GM18511 (cell line): ENCODE measurements around the gene WFDC5.
"Not testable (repeated sequence)": the region's sequence is repeated elsewhere in the genome, so short reads cannot be mapped to it uniquely, and the experiment has no call there.

Source experiments
- ATAC-seq: cut with Tn5 transposase; IDR thresholded peaks from one replicate; pipeline ENCODE4 v1.9.1; 2021; ENCODE audit warnings: mild to moderate bottlenecking, moderate library complexity; ENCODE audit not compliant: unreplicated experiment

The WFDC5 gene

GRCh38 chr20:45090481-45090880 is 24.5 kb downstream of the WFDC5 start:
- no peak for ATAC-seq

GRCh38 chr20:45088247-45088646 is 26.7 kb downstream of the WFDC5 start:
- ATAC-seq = no peak

GRCh38 chr20:45087814-45088213 is 27.2 kb downstream of the WFDC5 start:
- no peak for ATAC-seq

DNA sequence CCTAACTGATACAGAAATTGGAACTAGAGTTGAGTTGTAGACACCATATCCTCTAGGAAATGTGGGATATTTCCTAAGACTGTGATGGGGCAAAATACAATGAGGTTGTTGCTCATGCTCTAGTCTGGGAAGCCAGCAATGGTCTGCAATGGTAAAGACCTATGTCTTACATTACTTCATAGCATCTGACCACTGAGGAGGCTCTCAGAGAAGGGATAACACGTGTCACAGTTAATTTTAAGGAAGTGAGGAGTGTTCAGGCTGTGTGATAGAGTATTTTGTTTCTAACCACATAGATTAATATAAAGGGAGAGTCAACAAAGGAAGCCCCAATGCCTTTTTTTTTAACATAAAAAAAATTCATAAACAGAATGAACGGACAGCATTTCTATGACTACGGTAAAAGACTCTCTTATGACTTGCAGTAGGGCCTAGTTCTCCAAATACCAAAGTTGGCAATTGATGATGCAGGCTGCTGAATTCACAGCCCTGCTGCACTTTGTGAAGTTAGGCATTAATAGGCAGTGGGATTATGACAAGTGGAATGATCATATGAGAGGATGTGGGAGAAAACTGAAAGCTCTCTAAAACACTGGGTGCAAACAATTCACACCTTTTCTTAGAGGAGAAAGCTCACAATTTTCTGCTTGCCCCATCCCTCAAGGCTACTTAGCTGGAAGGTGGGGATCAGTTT is 27.7 kb downstream of the WFDC5 start:
- no peak for ATAC-seq

DNA sequence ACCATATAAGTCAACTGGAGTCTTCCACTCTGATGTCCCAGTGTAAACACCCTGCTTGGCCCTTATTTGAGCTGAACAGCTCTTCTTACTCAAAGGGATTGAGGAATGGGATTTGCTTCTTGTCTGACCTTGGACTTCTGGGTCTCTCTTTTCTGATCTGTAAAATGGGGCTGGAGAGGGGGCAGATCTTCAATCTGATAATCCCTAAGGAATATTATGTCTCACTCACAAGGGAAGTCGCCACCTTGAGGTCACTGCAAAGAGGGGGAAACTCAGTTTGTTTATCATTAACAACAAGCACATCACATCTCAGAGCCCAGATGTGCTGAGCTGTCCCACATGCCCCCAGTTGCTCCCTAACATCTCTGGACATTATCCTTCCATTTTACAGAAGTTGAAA is 29.1 kb downstream of the WFDC5 start:
- no peak for ATAC-seq

- ATAC-seq = no peak
Observed at GRCh38 chr20:45085289-45085688, 29.7 kb downstream of the WFDC5 start.

- no peak for ATAC-seq
Observed at GRCh38 chr20:45083127-45083526, 31.8 kb downstream of the WFDC5 start.

DNA sequence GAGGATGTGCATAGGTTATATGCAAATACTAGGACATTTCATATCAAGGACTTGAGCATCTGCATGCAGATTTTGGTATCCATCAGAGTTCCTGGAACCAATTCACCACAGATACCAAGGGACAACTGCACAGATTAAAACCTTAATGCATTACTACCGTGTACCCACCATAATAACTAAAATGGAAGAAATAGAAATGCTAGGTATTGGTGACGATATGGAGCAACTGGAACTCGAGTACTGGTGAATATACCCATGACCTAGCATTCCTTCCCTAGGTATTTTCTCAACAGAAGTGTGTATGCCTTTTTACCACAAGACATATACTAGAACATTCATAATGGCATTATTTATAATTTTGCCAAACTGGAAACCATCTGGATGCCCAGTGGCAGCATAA is 32.5 kb downstream of the WFDC5 start:
- ATAC-seq = no peak

DNA sequence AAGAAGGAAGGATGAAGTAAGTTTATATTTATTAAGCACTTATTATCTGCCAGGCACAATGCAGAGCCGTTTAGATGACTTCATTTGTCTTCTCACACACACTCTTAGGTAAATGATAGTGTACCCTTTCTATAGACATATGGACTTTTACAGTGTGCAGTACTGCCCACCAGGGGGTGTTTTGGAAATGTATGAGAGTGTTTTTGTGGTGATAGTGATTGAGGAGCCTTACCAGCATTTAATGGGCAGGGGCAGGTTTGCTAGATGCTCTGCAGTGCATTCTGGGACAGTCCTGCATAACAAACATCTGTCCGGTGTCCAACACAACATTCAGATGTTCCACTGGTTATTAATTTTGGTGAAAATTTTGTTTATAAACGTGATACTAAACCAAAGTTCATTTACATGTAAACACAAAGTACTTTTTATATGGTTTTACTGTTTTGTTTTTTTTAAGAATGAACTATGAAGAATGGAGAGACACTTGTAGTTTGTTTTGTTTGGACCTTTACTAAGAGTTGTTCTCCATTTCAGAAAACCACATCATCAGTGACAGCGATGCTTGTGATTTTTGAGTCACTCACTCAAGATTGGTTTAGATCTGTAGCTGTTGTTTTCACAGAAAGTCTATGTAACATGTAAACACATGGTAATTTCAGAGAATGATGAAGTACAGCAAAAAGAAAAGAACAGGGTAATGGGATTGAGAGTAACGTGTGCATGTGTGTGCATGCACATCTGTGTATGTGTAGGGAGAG is 33.9 kb downstream of the WFDC5 start:
- no peak for ATAC-seq

- no peak for ATAC-seq
Observed at GRCh38 chr20:45077559-45077958, 37.4 kb downstream of the WFDC5 start.

- no peak for ATAC-seq
Observed at GRCh38 chr20:45073221-45073620, 41.8 kb downstream of the WFDC5 start.

DNA sequence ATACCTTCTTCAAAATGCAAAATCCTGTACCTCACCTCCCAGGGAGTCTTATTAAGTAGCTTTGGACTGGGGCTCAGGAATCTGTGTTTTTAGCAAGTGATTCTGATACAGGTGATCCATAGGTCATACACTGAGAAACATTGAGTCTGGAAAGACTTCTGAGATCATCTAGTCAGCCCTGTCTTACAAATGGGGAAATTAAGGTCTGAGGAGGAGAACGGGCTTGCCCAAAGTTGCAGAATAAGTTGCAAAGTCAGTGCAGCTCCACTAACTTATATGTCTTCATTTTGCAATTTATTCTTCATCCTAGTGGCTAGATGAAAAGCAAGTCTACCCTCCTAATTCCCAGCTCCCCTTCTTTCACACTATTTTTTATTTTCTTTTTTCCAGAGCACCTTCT is 42.9 kb downstream of the WFDC5 start:
- no peak for ATAC-seq

DNA sequence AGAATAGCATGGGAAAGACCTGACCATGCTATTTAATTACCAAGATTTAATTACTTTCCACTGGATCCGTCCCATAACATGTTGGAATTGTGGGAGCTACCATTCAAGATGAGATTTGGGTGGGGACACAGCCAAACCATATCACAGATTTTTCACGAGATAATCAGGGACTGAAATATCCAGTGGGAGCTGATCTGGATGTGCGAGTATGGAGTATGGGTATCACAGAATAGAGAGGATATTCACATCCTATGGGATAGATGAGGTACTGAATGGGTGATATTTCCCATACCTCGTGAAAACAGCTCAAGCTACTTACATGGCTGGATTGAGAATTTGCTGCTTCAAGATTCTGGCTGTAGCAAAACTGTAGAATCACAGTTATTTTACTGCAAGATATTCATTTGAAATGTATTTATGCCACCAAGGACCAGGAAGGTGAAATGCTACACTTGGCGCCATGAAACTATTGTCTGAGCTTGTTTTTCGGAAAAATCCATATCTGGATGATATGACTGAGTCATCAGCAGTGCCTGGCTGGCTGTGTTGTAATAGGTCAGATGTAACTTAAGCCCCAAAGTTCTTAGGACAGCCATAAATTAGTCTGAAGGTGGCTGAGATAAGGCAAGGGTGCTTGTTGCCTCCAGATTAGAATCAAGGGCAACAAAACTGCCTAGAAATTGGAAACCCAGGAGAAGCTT is 43.9 kb downstream of the WFDC5 start:
- ATAC-seq = no peak

- ATAC-seq = no peak
Observed at GRCh38 chr20:45069261-45069660, 45.7 kb downstream of the WFDC5 start.

- ATAC-seq = no peak
Observed at GRCh38 chr20:45067558-45067957, 47.4 kb downstream of the WFDC5 start.

GRCh38 chr20:45067087-45067486 is 47.9 kb downstream of the WFDC5 start:
- no peak for ATAC-seq

GRCh38 chr20:45066372-45066771 is 48.6 kb downstream of the WFDC5 start:
- ATAC-seq = no peak

GRCh38 chr20:45064812-45065211 is 50.2 kb downstream of the WFDC5 start:
- no peak for ATAC-seq

DNA sequence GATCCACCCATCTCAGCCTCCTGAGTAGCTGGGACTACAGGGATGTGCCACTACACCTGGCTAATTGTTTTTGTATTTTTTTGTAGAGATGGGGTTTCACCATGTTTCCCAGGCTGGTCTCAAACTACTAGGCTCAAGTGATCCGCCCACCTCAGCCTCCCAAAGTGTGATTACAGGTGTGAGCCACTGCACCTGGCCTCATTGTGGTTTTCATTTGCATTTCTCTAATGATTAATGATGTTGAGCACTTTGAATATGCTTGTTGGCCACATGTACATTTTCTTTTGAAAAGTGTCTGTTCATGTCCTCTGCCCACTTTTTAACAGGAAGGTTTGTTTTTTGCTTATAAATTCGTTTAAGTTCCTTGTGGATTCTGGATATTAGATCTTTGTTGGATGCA is 51.9 kb downstream of the WFDC5 start:
- not testable (repeated sequence) for ATAC-seq

DNA sequence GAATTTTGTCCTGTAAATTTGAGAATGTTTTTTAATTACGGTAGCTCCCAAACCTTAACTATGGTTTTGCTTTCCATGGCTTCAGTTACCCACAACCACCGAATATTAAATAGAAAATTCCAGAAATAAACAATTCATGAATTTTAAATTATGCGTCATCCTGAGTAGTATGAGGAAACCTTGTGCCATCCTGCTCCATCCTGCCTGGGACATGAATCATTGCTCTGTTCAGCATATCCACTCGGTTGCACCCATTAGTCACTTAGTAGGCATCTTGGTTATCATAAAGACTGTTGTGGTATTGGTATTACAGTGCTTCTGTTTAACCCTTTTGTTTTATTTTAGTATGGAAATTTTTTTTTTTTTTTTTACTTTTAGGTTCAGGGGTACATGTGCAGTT is 53.7 kb downstream of the WFDC5 start:
- ATAC-seq = no peak

GRCh38 chr20:45060294-45060693 is 54.7 kb downstream of the WFDC5 start:
- ATAC-seq = no peak
